GM18519 (cell line): ENCODE measurements around the gene UBA1.
A peak's percentile ranks its signal among the peaks of the same experiment; 100 is the strongest.

Source experiments
- ATAC-seq: cut with Tn5 transposase; IDR thresholded peaks from one replicate; pipeline ENCODE4 v1.9.1; 2021; ENCODE audit warnings: mild to moderate bottlenecking, moderate library complexity; ENCODE audit not compliant: unreplicated experiment, low FRiP score

Gene UBA1

DNA sequence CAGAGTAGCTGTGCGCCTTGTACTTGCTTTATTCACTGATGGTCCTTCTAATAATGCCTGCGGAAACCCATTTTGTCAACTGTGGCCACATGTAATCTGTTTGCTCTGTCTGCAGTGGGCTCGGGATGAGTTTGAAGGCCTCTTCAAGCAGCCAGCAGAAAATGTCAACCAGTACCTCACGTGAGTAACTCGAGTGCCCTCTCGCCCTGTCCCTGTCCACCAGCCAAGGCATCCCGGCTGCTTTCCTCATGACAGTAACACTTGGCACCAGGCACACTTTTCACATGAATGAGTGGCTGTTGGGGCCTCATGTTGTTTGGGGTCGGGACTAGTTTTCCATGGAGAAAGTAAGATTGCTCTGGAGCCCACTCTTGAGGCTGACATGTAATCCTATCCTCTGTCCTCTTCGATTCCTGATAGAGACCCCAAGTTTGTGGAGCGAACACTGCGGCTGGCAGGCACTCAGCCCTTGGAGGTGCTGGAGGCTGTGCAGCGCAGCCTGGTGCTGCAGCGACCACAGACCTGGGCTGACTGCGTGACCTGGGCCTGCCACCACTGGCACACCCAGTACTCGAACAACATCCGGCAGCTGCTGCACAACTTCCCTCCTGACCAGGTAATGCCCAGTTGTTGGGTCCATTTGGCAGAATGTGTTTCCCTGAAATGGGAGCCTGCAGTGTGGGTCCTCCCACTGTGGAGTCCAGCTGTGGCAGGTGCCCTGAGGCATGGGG is 16.0 kb downstream of the UBA1 start:
- no peak for ATAC-seq

- ATAC-seq = no peak
Measured at GRCh38 chrX:47210661-47211425, 17.2 kb downstream of the UBA1 start.

GRCh38 chrX:47212381-47213293 is 19.0 kb downstream of the UBA1 start:
- no peak for ATAC-seq

- no peak for ATAC-seq
Measured at GRCh38 chrX:47214435-47215077, 20.9 kb downstream of the UBA1 start.

- ATAC-seq = no peak
Measured at GRCh38 chrX:47215291-47215900, 21.8 kb downstream of the UBA1 start.

GRCh38 chrX:47216393-47216925 is 22.8 kb downstream of the UBA1 start:
- ATAC-seq = no peak

GRCh38 chrX:47217121-47217851 is 23.7 kb downstream of the UBA1 start:
- ATAC-seq = no peak

- peak; percentile 67 for ATAC-seq
Measured at GRCh38 chrX:47217852-47218279, 24.2 kb downstream of the UBA1 start.

DNA sequence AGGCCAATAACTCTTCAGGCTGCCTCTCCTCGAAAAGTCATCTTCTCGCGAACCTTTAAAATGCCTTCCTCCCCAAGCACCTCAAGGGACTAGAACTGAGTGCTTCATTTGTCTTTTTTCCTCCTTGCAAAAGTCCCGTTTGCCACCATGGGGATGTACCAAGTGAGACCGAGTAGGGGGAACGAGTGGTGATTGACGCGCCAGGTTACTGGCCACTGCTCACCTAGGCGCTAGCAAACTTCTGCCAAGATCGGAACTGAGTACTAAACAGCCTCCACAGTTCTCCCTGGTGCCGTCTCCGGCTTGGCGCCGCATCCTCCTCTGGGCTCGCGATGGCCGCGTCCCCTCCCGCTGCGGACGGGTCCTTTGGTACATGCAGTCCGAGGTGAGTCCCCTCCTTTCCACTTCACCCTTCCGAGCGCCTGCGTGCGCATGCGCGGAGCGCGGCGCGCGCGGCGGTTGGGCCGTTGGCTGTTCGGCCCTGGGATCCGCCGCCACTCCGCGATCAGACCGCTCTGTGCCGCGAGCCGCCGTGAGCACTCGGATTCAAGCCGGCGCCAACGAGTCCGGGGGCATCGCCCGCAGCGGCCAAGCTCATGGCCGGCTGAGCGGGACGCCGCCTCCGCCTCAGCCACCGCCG is 24.8 kb downstream of the UBA1 start, which contains the start of gene CDK16:
TSS of gene CDK16 (plus strand) at position 402 of the 640 bp plus-strand sequence. CDS start 4,877 bp downstream, outside the sequence.
- peak; percentile 16 for ATAC-seq

- ATAC-seq = no peak
Measured at GRCh38 chrX:47218920-47219815, 25.5 kb downstream of the UBA1 start.

DNA sequence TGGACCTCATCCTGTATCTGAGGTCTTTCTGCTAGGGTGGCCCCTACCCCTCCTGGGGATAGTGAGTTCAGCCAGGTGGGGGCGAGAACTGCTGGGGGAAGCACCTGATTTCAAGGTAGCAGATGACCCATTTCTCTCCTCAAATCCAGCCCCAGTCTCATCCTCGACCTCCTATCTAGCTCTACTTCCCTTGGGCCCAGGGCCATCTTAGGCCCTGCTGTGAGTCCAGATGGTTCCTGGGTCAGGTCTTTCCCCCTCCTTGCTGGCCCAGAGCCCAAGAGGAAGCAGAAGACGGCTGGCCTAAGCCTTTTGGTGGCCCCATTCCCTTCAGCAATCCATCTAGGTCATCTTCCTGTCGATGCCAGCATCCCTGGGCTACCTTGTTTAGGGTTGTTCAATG is 28.1 kb downstream of the UBA1 start:
- ATAC-seq = no peak

- no peak for ATAC-seq
Measured at GRCh38 chrX:47222751-47223350, 29.2 kb downstream of the UBA1 start.

GRCh38 chrX:47223476-47224250 is 30.0 kb downstream of the UBA1 start:
- ATAC-seq = no peak

GRCh38 chrX:47224266-47224895 is 30.8 kb downstream of the UBA1 start:
- no peak for ATAC-seq

GRCh38 chrX:47224896-47225290 is 31.3 kb downstream of the UBA1 start:
- no peak for ATAC-seq

DNA sequence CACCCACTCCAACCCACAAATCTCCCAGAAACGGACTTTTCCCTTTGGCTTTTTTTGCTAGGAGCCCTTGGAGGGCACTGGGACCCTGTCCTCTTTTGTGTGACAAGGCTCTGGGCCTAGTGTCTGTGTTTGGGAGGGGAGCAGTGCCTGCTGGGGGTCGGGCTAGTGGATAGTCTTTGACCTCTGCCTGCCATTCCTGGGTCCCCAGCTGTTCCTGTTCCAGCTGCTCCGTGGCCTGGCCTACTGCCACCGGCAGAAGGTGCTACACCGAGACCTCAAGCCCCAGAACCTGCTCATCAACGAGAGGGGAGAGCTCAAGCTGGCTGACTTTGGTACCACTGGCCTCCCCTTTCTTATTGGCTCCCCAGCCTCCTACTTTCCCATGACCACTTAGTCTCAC is 32.4 kb downstream of the UBA1 start:
- no peak for ATAC-seq
